AG20443 (cell line): Measurements from ENCODE around the gene CSKMT.
"Not testable (repeated sequence)": the region's sequence is repeated elsewhere in the genome, so short reads cannot be mapped to it uniquely, and the experiment has no call there.

Experiments used
- DNase-seq: peaks from one replicate; pipeline ENCODE4 v3.0.0; 2012; ENCODE audit warnings: low spot score, mixed read lengths

CSKMT gene

GRCh38 chr11:62654297-62654696 lies 10.8 kb upstream of the CSKMT start:
- no peak for DNase-seq

GRCh38 chr11:62656796-62657429 lies 8.2 kb upstream of the CSKMT start:
- DNase-seq = no peak

- DNase-seq = no peak
Measured at GRCh38 chr11:62664405-62665074, 572 bp upstream of the CSKMT start.

- peak; percentile 56 for DNase-seq
Measured at GRCh38 chr11:62665599-62666258, 617 bp downstream of the CSKMT start.

- no peak for DNase-seq
Measured at GRCh38 chr11:62666259-62666926, 1.3 kb downstream of the CSKMT start.

- no peak for DNase-seq
Measured at GRCh38 chr11:62667460-62667859, 2.3 kb downstream of the CSKMT start.

GRCh38 chr11:62669420-62670161 lies 4.5 kb downstream of the CSKMT start:
- DNase-seq = no peak

- peak; percentile 45 for DNase-seq
Measured at GRCh38 chr11:62671236-62671607, 6.1 kb downstream of the CSKMT start.

- DNase-seq = peak; percentile 79
Measured at GRCh38 chr11:62671608-62672389, 6.7 kb downstream of the CSKMT start, which contains the start of the genes LBHD1 and UQCC3. LBHD1 (minus strand) TSS chr11:62672267; CDS start chr11:62670031, 2,236 bp downstream. UQCC3 (plus strand) TSS chr11:62671673; CDS start chr11:62671746, 73 bp downstream.

- no peak for DNase-seq
Measured at GRCh38 chr11:62673196-62673525, 8.0 kb downstream of the CSKMT start.

- DNase-seq = not testable (repeated sequence)
Measured at GRCh38 chr11:62675415-62675814, 10.3 kb downstream of the CSKMT start.

- DNase-seq = no peak
Measured at GRCh38 chr11:62676698-62677097, 11.6 kb downstream of the CSKMT start.

- no peak for DNase-seq
Measured at GRCh38 chr11:62677156-62677555, 12.0 kb downstream of the CSKMT start.

- DNase-seq = no peak
Measured at GRCh38 chr11:62677714-62678113, 12.6 kb downstream of the CSKMT start.

- no peak for DNase-seq
Measured at GRCh38 chr11:62678433-62678769, 13.3 kb downstream of the CSKMT start.

- DNase-seq = peak; percentile 92
Measured at GRCh38 chr11:62678770-62679696, 13.9 kb downstream of the CSKMT start, which contains the start of gene UBXN1. UBXN1 (minus strand) TSS chr11:62679073; CDS start chr11:62678923, 150 bp downstream.

- DNase-seq = peak; percentile 75
Measured at GRCh38 chr11:62680825-62681240, 15.7 kb downstream of the CSKMT start.

GRCh38 chr11:62682518-62682917 lies 17.4 kb downstream of the CSKMT start:
- no peak for DNase-seq

GRCh38 chr11:62687508-62688396 lies 22.6 kb downstream of the CSKMT start:
- DNase-seq = no peak
